HepG2 (cell line): Measurements from ENCODE around the gene PARP3. TPM values are rescaled to one million over a fixed set of nuclear protein-coding genes. Genes with fewer than 3 reads are reported as not detected.

ENCODE experiments used
- ARNT2 ChIP-seq: sonication (generic); formaldehyde crosslinking; IDR thresholded peaks from 2 replicates; pipeline ENCODE4 v1.8.0; 2022; ENCODE audit warnings: mild to moderate bottlenecking, low read depth, missing genetic modification reagents, moderate library complexity
- BORCS8-MEF2B ChIP-seq: sonication (generic); formaldehyde crosslinking; IDR thresholded peaks from 2 replicates; pipeline ENCODE4 v1.8.0; 2022; ENCODE audit warnings: mild to moderate bottlenecking, missing genetic modification reagents
- CBFB ChIP-seq: sonication (generic); formaldehyde crosslinking; IDR thresholded peaks from 2 replicates; pipeline ENCODE4 v1.4.0; 2020; ENCODE audit warnings: missing genetic modification reagents
- DDIT3 ChIP-seq: sonication (generic); formaldehyde crosslinking; IDR thresholded peaks from 2 replicates; pipeline ENCODE4 v1.4.0; 2020; ENCODE audit warnings: mild to moderate bottlenecking, missing genetic modification reagents
- ERF ChIP-seq: IDR thresholded peaks from 2 replicates; pipeline ENCODE4 v1.6.1; 2018; ENCODE audit warnings: missing biosample characterization, missing genetic modification reagents
- HIC2 ChIP-seq: sonication (generic); formaldehyde crosslinking; IDR thresholded peaks from 2 replicates; pipeline ENCODE4 v1.9.0; 2022; ENCODE audit warnings: low read depth, missing genetic modification reagents
- HNRNPL ChIP-seq: fragments of 200-400 bp; formaldehyde crosslinking; IDR thresholded peaks from 2 replicates; pipeline ENCODE4 v1.6.1; 2017; ENCODE audit warnings: mild to moderate bottlenecking, low read depth, low read length
- HOXA3 ChIP-seq: sonication (generic); formaldehyde crosslinking; IDR thresholded peaks from 2 replicates; pipeline ENCODE4 v1.5.0; 2020; ENCODE audit warnings: missing genetic modification reagents
- NONO ChIP-seq, 2 experiments: fragments of 450-650 bp in 1 of 2; sonication (generic) in 1 of 2; formaldehyde crosslinking in 1 of 2; IDR thresholded peaks in 1 of 2; conservative IDR thresholded peaks in 1 of 2; 2 replicates each; pipeline versions ENCODE4 v1.6.1 to v1.8.0; 2017 to 2022; ENCODE audit warnings: mild to moderate bottlenecking in 1 of 2, missing genetic modification reagents in 1 of 2, moderate library complexity in 1 of 2
- PCBP1 ChIP-seq: fragments of 200-400 bp; formaldehyde crosslinking; IDR thresholded peaks from 2 replicates; pipeline ENCODE4 v1.6.1; 2017; ENCODE audit warnings: mild to moderate bottlenecking, low read depth, low read length, borderline replicate concordance
- PRDM15 ChIP-seq: sonication (generic); formaldehyde crosslinking; IDR thresholded peaks from 2 replicates; pipeline ENCODE4 v1.4.0; 2020; ENCODE audit warnings: missing genetic modification reagents
- SAP130 ChIP-seq: IDR thresholded peaks from 2 replicates; pipeline ENCODE4 v1.6.1; 2016; ENCODE audit warnings: low read depth
- TAF1 ChIP-seq: sonication (generic); formaldehyde crosslinking; IDR thresholded peaks from 2 replicates; pipeline ENCODE4 v1.4.0; 2020; ENCODE audit warnings: missing genetic modification reagents
- ZIK1 ChIP-seq: sonication (generic); formaldehyde crosslinking; IDR thresholded peaks from 2 replicates; pipeline ENCODE4 v1.5.0; 2020; ENCODE audit warnings: mild to moderate bottlenecking, low read depth, missing genetic modification reagents, borderline replicate concordance
- ZKSCAN5 ChIP-seq: sonication (generic); formaldehyde crosslinking; IDR thresholded peaks from 2 replicates; pipeline ENCODE4 v1.5.1; 2020; ENCODE audit warnings: mild to moderate bottlenecking, missing genetic modification reagents
- ZNF136 ChIP-seq: sonication (generic); formaldehyde crosslinking; IDR thresholded peaks from 2 replicates; pipeline ENCODE4 v1.8.1; 2022; ENCODE audit warnings: low read depth, mild to moderate bottlenecking, moderate library complexity, missing genetic modification reagents
- ZNF138 ChIP-seq: sonication (generic); formaldehyde crosslinking; IDR thresholded peaks from 2 replicates; pipeline ENCODE4 v1.5.0; 2020; ENCODE audit warnings: mild to moderate bottlenecking, low read depth, missing genetic modification reagents
- ZNF3 ChIP-seq: IDR thresholded peaks from 2 replicates; pipeline ENCODE4 v1.7.0; 2017; ENCODE audit warnings: inconsistent platforms
- ZNF501 ChIP-seq: sonication (generic); formaldehyde crosslinking; IDR thresholded peaks from 2 replicates; pipeline ENCODE4 v1.5.1; 2020; ENCODE audit warnings: mild to moderate bottlenecking, moderate library complexity, missing genetic modification reagents
- ZNF615 ChIP-seq: sonication (generic); formaldehyde crosslinking; IDR thresholded peaks from 2 replicates; pipeline ENCODE4 v1.5.0; 2020; ENCODE audit warnings: mild to moderate bottlenecking, missing genetic modification reagents, borderline replicate concordance
- ZNF660 ChIP-seq: sonication (generic); formaldehyde crosslinking; IDR thresholded peaks from 2 replicates; pipeline ENCODE4 v1.5.1; 2020; ENCODE audit warnings: mild to moderate bottlenecking, low read depth, missing genetic modification reagents, borderline replicate concordance
- ZNF776 ChIP-seq: sonication (generic); formaldehyde crosslinking; IDR thresholded peaks from 2 replicates; pipeline ENCODE4 v1.4.0; 2020; ENCODE audit warnings: mild to moderate bottlenecking, missing genetic modification reagents
- ZNF891 ChIP-seq: sonication (generic); formaldehyde crosslinking; IDR thresholded peaks from 2 replicates; pipeline ENCODE4 v1.5.0; 2020; ENCODE audit warnings: mild to moderate bottlenecking, missing genetic modification reagents
- ZSCAN20 ChIP-seq: sonication (generic); formaldehyde crosslinking; IDR thresholded peaks from 2 replicates; pipeline ENCODE4 v1.4.0; 2020; ENCODE audit warnings: missing genetic modification reagents, mild to moderate bottlenecking, borderline replicate concordance
- ZSCAN30 ChIP-seq: sonication (generic); formaldehyde crosslinking; IDR thresholded peaks from 2 replicates; pipeline ENCODE4 v1.5.0; 2020; ENCODE audit warnings: mild to moderate bottlenecking, missing genetic modification reagents
- ZZZ3 ChIP-seq: sonication (generic); formaldehyde crosslinking; IDR thresholded peaks from 2 replicates; pipeline ENCODE4 v1.4.0; 2020; ENCODE audit warnings: missing genetic modification reagents, mild to moderate bottlenecking, borderline replicate concordance
- polyA plus RNA-seq, 8 experiments: library from polyadenylated mRNA; depleted of rRNA in 3 of 8; stranded (reverse) in 7 of 8; unstranded in 1 of 8; fragments of >200 nt; fragmentation: Illumina TruSeq in 4 of 8; extraction: Trizol in 4 of 8; gene quantifications; 2 replicates each; pipeline versions ENCODE4 v1.2.1 to v1.2.3, GENCODE V29; 2011 to 2016; ENCODE audit warnings: low read depth in 4 of 8, missing spikeins in 1 of 8, mixed read lengths in 1 of 8; ENCODE audit not compliant: insufficient read depth in 1 of 8
- total RNA-seq, 5 experiments: library from RNA; depleted of rRNA; stranded (reverse); fragments of >200 nt; fragmentation: Illumina TruSeq; extraction: Trizol; gene quantifications; 2 replicates each; pipeline ENCODE4 v1.2.3, GENCODE V29; 2016; ENCODE audit warnings: low read depth in 1 of 5

PARP3 gene
- total and polyA plus RNA-seq, 2 of the 13 experiments (the other 11 are each of a cell fraction or from before 2014, with no cell fraction given) = 11.2 to 21.5 TPM

- no peak for TF ChIP-seq ZSCAN30
- TF ChIP-seq PCBP1 = 0 out of 2 replicates have a peak, but pooled peaks have one; percentile 11
- no peak for TF ChIP-seq ZZZ3 (CRISPR knock-in tag)
- TF ChIP-seq ZNF891 (CRISPR knock-in tag) = no peak
- TF ChIP-seq ZSCAN20 = no peak
- no peak for TF ChIP-seq ERF (CRISPR knock-in tag)
- TF ChIP-seq HIC2 = 0 out of 2 replicates have a peak, but pooled peaks have one; percentile 48
- no peak for TF ChIP-seq NONO (IDR thresholded peaks at IDR 0.05)
- TF ChIP-seq NONO (CRISPR knock-in tag; conservative IDR thresholded peaks at IDR 0.05) = no peak
- no peak for TF ChIP-seq ZNF615
- no peak for TF ChIP-seq DDIT3 (CRISPR knock-in tag)
- no peak for TF ChIP-seq BORCS8-MEF2B
- no peak for TF ChIP-seq ZKSCAN5 (CRISPR knock-in tag)
- no peak for TF ChIP-seq SAP130 (CRISPR knock-in tag)
- TF ChIP-seq HOXA3 = peak; percentile 13; the same call in 1 of the 2 replicates
- no peak for TF ChIP-seq ARNT2 (CRISPR knock-in tag)
- no peak for TF ChIP-seq TAF1 (CRISPR knock-in tag)
- no peak for TF ChIP-seq ZNF501 (CRISPR knock-in tag)
- TF ChIP-seq PRDM15 = no peak
- TF ChIP-seq ZNF138 (CRISPR knock-in tag) = 0 out of 2 replicates have a peak, but pooled peaks have one; percentile 21
- TF ChIP-seq ZNF660 (CRISPR knock-in tag) = no peak
- no peak for TF ChIP-seq ZNF136 (CRISPR knock-in tag)
- no peak for TF ChIP-seq ZNF3 (CRISPR knock-in tag)
- 0 out of 2 replicates have a peak, but pooled peaks have one; percentile 29 for TF ChIP-seq ZIK1 (CRISPR knock-in tag)
- TF ChIP-seq ZNF776 = no peak
- no peak for TF ChIP-seq HNRNPL
- TF ChIP-seq CBFB = no peak
These were observed 24.8 kb downstream of the PARP3 start (continued) for GRCh38 chr3:51966922-51967383.
